PC-3 (cell line): ENCODE results near the gene SPDYE3.
"Not testable (repeated sequence)": the region's sequence is repeated elsewhere in the genome, so short reads cannot be mapped to it uniquely, and the experiment has no call there.

Experiments used
- CTCF ChIP-seq: fragments of 300-600 bp; sonication (generic); conservative IDR thresholded peaks from 2 replicates; pipeline ENCODE4 v1.5.1; 2017; ENCODE audit warnings: antibody characterized with exemption, low read depth, mild to moderate bottlenecking, low read length
- EZH2 ChIP-seq: fragments of 300-600 bp; sonication (generic); IDR thresholded peaks from one replicate; pipeline ENCODE4 v1.6.1; 2017; ENCODE audit warnings: antibody characterized with exemption, mild to moderate bottlenecking, low read length; ENCODE audit not compliant: unreplicated experiment

- TF ChIP-seq CTCF, EZH2: not testable (repeated sequence)
Observed at GRCh38 chr7:100259984-100260383, 47.5 kb upstream of the SPDYE3 start.
